Body of pancreas (tissue), 4 donors: Measurements from ENCODE around the gene NR1H4.
"Not testable (repeated sequence)": the region's sequence is repeated elsewhere in the genome, so short reads cannot be mapped to it uniquely, and the experiment has no call there.

Experiments
- CTCF ChIP-seq, 7 experiments: fragments of 450-650 bp in 4 of 7; fragments of 200-600 bp in 3 of 7; sonication (generic) in 3 of 7; IDR thresholded peaks; one replicate each; pipeline ENCODE4 v1.5.1; 2016 to 2019; ENCODE audit warnings: antibody characterized with exemption in 7 of 7
- POLR2A ChIP-seq, 3 donors: fragments of 450-650 bp; IDR thresholded peaks; one replicate each; pipeline ENCODE4 v1.6.1; 2016; ENCODE audit warnings: antibody characterized with exemption in 3 of 3, mild to moderate bottlenecking in 2 of 3

DNA sequence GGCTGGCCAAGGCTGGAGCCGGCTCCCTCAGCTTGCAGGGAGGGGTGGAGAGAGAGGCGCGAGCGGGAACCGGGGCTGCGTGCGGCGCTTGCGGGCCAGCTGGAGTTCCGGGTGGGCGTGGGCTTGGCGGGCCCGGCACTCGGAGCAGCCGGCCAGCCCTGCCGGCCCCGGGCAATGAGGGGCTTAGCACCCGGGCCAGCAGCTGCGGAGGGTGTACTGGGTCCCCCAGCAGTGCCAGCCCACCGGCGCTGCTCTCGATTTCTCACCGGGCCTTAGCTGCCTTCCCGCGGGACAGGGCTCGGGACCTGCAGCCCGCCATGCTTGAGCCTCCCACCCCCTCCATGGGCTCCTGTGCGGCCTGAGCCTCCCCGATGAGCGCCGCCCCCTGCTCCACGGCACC is 43.4 kb upstream of the NR1H4 start:
- TF ChIP-seq POLR2A, CTCF (IDR thresholded peaks at IDR 0.05): not testable (repeated sequence)
